ENCODE measurements around the gene CEP104.
A peak's percentile ranks its signal among the peaks of the same experiment; 100 is the strongest.
"Not testable (repeated sequence)": the region's sequence is repeated elsewhere in the genome, so short reads cannot be mapped to it uniquely, and the experiment has no call there.

CEP104 gene

GRCh38 chr1:3821447-3821846, 35.6 kb downstream of the CEP104 start:
- DNase-seq: no peak

DNA sequence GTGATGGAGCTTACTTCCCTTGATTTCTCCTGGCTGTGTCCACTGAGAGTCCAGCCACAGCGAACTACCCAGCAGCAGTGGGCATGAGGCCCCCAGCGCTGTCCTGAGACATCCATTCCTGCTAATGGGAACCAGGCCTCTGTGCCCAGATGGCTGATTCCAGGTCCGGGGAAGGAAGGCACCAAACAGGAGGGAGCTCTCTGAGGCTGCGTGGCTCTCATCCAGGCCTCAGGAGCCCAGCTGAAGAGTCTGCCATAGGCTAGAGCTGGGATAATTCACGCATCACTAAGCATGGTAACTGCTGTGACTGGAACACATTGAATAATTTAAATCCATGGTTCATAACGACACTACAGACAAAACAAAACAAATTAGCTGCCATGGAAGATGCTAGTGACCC, 36.0 kb downstream of the CEP104 start:
- DNase-seq: no peak

DNA sequence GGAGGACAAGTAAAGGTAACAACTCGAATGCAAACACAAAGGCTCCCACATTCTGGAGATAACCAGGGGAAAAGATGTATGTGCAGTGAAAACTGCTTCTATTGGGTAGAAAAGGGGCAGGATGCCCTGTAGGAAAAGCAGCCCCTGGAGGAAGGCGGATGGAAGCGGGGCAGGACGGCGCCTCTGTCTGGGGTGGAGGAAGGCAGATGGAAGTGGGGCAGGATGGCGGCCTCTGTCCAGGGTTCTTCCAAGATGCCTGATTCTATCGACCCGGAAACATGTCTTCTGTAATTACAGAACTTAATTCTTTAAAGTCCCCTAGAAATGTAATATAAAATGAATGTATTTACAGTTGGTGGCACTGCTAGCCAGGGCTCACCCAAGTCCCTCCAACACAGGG, 36.7 kb downstream of the CEP104 start:
- DNase-seq: no peak

DNA sequence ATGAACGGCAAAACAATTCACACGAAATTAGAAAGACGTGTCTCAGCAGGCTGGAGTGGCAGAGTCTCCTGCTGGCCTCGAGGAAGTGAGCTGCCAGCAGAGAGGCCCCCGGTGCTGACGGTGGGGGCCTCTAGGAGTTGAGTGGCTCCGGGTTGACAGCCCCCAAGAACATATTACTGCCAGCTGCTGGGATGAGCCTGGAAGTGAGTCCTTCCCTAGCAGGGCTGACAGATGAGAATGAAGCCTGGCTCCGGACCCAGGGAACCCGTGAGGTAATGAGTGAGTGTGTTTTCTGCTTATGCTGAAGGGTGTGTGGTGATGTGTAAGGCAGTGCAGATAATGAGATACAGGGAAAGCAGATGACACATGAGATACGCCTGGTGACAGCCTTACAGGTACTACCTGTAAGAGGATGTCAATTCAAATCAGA, 37.2 kb downstream of the CEP104 start:
- no peak for DNase-seq

DNA sequence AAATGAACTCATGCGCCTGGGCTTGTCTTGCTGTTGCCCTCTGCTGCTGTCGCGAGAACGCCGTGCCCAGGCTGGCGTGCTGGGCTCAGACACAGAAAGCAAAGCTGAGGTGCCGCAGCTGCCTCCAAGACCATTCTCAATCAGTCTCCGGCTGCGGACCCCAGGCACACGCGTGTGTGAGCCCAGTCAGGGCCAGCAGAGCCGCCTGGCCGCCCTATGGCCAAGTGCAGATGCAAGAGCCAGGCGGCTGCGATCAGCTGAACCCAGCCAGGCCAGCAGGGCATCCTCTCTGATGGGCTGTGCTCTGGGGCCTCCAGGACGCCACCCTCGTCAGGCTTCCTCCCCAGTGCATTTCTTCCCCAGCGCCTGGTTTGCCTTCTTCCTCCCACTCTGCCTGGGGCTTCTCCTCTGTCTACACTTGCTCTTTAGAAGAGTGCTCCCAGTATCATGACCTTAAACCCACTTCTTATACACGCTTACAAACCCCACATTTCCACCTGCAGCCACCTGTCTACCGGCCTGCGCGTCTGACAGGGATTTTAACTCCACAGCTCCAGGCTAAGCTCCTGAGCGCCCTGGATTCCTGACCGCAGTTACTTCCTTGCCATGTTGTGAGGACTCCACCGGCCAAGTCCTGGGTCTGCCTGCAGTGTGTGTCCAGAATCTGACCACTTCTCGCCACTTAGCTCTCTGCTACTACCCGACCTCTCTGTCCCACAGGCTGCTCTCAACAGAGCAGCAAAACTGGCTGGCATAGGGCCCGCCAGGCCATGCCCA, 39.0 kb downstream of the CEP104 start:
- no peak for DNase-seq

DNA sequence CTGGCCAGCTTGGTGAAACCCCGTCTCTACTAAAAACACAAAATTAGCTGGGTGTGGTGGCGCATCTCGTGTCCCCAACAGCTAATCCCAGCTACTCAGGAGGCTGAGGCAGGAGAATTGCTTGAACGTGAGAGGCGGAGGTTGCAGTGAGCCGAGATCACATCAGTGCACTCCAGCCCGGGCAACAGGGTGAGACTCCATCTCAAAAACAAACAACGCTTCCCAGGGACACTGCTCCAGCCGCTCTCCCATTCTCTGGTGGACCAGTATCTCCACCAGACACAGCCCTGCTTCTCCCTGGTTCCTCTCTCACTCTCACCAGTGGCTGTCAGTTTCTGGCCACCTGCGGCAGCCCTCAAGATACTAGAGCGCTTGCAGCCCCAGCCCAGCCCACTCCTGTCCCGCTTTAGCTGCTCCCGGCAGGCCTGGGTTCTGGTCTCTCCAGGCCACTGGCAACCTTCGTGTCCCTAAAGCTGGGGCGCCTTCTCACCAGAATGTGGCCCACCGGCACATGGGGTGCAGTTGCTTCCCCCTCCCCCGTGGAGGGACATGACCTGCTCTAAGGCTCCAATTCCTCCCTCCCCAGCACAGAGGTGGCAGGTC, 39.8 kb downstream of the CEP104 start:
- DNase-seq: no peak

DNA sequence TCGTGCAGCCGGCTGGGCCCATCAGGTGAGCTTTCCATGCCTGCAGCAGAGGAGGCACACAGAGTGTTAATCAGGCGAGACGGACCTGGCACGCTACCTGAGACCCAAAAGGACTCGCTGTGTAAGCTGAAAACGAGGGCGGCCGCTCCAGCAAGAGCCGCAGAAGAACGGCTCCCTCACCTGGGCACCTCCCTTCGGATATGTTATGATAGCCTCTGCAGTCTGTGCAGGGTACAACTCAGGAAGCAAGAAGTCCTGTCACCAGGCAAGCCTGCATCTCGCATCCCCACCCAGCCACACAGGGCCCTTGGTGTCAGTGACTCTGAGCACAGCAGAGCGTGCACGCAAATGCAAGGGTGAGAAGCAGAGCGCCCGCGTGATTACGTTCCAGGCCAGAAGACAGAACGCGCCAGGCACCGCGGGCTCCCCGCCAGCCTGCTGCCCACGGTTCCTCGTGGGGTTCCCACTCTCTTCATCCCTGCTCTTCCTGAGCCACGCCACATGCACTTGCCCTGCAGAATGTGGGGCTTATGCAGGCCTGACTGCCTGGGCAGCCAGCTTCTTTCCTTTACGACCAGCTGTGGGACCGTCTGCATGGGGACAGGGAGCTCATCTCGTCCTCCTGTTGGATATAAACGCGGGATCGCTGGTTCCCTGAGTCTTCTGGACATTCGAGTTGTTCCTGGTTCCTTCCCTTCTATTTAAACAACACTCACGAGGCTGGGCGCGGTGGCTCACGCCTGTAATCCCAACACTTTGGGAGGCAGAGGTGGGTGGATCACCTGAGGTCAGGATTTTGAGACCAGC, 40.5 kb downstream of the CEP104 start:
- no peak for DNase-seq

DNA sequence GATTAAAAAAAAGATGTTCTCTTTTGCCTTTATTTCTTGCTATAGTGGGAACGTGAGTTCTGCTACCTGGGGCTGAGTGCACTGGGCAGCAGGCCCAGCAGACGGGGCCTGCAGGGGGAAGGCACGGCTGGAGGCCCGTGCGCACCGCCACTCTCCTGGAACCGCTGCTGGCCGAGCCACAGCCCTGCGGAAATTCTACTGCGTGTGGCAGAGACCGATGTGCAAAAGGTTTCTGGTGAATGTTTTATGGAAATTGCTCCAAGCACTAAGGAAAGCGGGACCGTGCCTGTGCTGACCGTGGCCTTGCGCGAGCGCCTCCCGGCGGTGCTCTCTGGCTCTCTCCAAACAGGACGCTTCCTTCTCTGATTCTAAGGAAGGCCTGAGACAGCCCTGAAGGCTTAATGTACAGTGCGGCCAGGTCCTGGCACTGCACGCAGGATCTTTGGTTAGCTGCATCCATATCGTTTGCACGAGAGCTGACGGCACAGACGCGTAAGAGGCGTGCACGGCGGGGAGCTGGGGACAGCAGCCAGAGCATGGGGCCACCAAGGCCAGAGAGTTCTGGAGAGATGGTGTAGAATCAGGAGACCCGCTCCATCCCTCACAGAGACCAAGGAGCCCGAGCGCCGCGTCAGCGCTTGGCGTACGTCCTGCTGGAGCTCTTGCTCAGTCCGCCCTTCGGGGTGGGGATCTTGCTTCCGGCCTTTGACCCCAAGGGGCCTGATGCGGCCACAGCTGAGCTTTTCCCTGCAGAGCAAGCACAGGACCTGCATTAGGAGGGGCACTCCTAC, 42.0 kb downstream of the CEP104 start:
- no peak for DNase-seq

DNA sequence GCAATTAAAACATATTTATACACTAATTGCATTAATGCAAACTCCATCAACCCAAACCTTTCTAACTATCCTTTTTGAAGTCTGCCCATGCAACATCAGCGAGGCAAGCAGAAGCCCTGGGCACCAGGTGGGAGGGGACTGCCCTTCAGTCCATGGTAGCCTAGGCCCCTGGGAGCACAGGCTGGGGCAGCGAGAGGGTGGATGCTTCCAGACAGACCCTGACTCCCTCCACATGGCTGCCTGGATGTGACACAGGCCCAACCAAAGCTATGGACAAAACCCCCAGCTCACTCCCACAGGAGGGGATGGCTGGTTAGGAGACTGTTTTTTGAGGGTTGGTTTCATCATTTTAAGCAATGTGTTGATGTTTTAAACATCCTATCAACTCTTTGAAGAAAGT, 42.9 kb downstream of the CEP104 start:
- no peak for DNase-seq

GRCh38 chr1:3811595-3811911, 45.5 kb downstream of the CEP104 start:
- no peak for DNase-seq

DNA sequence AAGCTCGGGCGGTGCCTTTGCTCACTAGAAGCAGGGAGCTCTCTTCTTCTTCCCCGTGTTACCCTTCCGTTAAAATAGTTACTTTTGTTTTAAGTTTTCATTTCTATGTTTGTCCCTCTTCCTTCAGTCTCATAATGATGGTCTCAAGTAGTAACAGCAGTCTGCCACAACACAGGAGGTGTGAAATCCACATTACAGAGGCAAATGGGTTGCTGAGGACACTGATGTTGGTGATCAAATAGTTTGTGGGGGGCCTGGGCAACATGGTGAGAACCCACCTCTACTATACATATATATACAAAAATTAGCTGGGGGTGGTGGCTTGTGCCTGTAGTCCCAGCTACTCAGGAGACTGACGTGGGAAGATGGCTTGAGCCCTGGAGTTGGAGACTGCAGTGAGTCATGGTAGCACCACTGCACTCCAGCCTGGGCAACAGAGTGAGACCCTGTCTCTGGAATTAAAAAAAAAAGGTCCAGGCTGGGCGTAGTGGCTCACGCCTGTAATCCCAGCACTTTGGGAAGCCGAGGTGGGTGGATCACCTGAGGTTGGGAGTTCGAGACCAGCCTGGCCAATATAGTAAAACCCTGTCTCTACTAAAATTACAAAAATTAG, 46.8 kb downstream of the CEP104 start:
- not testable (repeated sequence) for DNase-seq

- no peak for DNase-seq
Observed at GRCh38 chr1:3809680-3810079, 47.3 kb downstream of the CEP104 start.

- no peak for DNase-seq
Observed at GRCh38 chr1:3807769-3808168, 49.2 kb downstream of the CEP104 start.

DNA sequence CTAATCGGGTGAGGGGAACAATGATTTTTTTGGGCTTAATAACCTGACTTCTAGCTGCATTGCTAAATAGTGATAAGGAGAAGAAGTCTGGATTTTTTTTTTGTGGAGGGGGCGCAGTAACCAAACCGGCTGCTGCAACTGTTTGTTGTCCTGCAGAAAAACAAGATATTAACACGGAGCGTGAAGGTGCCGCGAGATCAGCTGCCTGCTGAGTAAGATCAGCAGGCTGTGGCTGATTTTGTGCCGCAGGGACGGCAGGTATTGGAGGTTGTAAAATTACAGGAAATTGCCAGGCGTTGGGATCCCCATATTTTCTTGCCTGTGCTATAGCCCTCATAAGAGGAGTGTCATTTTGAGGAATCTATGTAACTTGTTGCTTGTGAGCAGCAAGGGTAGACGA, 52.0 kb downstream of the CEP104 start:
- DNase-seq: no peak

DNA sequence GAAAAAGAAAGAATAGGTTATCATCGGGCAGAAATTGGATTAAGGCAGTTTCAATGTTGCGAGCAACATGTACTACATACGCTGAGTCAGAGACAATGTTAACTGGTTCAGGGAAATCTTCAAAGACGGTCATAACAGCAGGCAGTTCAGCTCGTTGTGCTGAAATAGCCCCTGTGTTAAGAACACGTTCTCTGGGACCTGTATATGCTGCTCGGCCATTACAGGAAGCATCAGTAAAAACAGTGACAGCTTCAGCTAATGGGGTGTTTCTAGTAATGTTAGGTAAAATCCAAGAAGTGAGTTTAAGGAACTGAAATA, 52.4 kb downstream of the CEP104 start:
- not testable (repeated sequence) for DNase-seq

- no peak for DNase-seq
Observed at GRCh38 chr1:3803905-3804626, 52.9 kb downstream of the CEP104 start.

DNA sequence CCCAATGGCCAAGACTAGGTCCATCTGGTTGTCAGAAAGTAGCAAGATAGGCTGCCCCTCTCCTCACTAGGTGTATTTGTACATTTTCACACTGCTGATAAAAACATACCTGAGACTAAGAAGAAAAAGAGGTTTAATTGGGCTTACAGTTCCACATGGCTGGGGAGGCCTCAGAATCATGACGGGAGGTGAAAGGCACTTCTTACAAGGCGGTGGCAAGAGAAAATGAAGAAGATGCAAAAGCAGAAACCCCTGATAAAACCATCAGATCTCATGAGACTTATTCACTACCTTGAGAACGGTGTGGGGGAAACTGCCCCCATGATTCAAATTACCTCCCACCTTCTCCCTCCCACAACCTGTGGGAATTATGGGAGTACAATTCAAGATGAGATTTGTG, 56.2 kb downstream of the CEP104 start:
- not testable (repeated sequence) for DNase-seq

- DNase-seq: peak; percentile 50 to 79 (median 67)
Observed at GRCh38 chr1:3799976-3800685, 56.9 kb downstream of the CEP104 start.

GRCh38 chr1:3796215-3797061, 60.6 kb downstream of the CEP104 start, which contains the start of gene LRRC47:
LRRC47 (minus strand) TSS chr1:3796498; CDS start chr1:3796476, 22 bp downstream.
- peak; percentile 93 to 96 (median 94) for DNase-seq
